HG03066 (cell line): ENCODE measurements around the gene ARHGAP12.
"Not testable (repeated sequence)": the region's sequence is repeated elsewhere in the genome, so short reads cannot be mapped to it uniquely, and the experiment has no call there.

ENCODE experiments used
- ATAC-seq: cut with Tn5 transposase; IDR thresholded peaks from one replicate; pipeline ENCODE4 v1.9.1; 2021; ENCODE audit warnings: low read depth; ENCODE audit not compliant: unreplicated experiment

ARHGAP12 gene, protein sequence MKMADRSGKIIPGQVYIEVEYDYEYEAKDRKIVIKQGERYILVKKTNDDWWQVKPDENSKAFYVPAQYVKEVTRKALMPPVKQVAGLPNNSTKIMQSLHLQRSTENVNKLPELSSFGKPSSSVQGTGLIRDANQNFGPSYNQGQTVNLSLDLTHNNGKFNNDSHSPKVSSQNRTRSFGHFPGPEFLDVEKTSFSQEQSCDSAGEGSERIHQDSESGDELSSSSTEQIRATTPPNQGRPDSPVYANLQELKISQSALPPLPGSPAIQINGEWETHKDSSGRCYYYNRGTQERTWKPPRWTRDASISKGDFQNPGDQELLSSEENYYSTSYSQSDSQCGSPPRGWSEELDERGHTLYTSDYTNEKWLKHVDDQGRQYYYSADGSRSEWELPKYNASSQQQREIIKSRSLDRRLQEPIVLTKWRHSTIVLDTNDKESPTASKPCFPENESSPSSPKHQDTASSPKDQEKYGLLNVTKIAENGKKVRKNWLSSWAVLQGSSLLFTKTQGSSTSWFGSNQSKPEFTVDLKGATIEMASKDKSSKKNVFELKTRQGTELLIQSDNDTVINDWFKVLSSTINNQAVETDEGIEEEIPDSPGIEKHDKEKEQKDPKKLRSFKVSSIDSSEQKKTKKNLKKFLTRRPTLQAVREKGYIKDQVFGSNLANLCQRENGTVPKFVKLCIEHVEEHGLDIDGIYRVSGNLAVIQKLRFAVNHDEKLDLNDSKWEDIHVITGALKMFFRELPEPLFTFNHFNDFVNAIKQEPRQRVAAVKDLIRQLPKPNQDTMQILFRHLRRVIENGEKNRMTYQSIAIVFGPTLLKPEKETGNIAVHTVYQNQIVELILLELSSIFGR

DNA sequence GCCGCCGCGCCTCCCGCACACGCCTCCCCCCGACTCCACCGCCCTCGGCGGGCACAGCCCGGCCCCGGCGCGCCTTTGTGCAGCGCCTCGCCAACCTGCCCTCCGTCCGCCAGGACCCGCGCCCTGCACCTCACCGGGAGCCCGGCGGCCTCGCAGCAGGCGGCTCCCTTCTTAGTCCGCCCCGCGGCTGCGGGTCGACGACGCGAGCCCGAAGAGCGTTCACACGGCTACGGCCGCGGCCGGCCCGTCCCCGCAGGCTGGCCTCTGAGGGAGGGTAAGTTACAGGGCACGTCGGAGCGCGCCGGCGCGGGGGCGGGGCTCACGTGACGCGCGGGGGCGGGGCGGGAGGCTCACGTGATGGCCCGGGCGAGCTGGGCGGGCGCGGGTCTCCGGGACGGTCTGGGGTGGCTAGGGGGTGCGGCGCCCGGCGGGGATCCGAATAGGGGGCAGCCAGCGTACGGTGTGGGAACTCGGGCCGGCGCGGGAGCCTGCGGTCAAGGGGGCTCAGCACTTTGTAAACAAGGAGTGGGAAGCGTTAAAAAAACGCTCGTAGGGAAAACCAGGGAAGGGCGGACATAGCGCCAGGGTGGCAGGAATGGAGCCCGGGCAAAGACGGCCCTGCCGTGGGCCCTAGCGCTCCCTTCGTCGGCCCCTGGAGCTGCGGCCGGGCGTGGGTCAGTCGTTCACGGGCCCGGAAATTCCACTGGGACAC lies at the start of gene ARHGAP12:
Gene ARHGAP12 (minus strand): TSS at position 283 of the 712 bp plus-strand sequence. CDS start 19,976 bp downstream, outside the sequence.
- ATAC-seq: peak; percentile 65

- no peak for ATAC-seq
These were observed 49.5 kb upstream of the ARHGAP12 start for GRCh38 chr10:31978156-31978483.

GRCh38 chr10:31977440-31978155 lies 49.0 kb upstream of the ARHGAP12 start:
- no peak for ATAC-seq

DNA sequence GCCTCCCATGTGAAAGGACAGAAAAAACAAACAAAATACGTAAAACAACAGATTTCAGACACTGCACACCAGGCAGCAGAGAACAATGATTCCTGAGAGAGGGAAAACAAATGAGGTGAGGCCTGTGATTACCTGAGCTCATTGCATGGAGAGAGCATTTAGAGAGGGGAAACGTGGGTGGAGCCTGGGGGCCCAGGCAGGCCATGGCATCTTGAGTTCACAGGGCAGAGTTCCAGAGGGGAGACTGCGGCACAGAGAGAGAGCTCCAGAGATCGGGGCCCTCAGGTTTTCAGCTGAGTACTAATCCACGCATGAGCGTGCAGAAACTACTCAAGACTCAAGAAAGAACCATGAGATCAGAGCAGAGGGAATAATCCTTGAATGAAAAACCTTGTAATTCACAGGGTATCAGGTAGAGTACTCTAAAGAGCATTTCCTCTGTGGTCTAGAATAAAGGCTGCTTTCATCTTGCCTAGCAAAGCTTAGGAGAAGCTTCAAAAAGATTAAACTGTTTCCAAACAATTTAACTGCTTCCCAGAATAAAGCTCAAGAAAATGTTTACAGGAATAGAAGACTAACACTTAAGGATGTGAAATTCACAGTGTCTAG lies 46.6 kb upstream of the ARHGAP12 start:
- no peak for ATAC-seq

GRCh38 chr10:31974434-31975124 lies 45.9 kb upstream of the ARHGAP12 start:
- no peak for ATAC-seq

DNA sequence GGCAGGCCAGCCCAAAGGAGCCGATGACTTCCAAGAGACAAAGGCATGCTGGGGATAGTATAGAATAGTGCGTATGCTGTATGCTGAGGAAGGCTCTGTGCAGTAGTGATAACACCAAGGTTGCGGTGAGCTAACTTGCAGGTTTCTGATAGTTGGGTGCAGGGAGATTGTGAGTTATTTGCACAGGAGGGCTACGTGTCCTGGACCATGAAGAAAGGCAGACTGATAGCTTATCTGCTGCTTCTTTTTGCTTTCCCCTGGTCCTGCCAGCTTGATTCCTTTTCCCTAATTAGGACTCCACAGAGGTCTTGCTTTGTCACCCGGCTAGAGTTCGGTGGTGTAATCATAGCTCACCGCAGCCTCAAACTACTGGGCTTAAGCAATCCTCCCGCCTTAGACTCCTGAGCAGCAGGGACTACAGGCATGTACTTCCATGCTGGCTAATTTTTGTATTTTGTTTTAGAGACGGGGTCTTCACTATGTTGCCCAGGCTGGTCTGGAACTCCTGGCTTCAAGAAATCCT lies 43.9 kb upstream of the ARHGAP12 start:
- ATAC-seq: no peak

GRCh38 chr10:31969847-31970246 lies 41.2 kb upstream of the ARHGAP12 start:
- not testable (repeated sequence) for ATAC-seq

- ATAC-seq: no peak
These were observed 35.0 kb upstream of the ARHGAP12 start for GRCh38 chr10:31963589-31963980.

- no peak for ATAC-seq
These were observed 34.4 kb upstream of the ARHGAP12 start for GRCh38 chr10:31962826-31963588.

DNA sequence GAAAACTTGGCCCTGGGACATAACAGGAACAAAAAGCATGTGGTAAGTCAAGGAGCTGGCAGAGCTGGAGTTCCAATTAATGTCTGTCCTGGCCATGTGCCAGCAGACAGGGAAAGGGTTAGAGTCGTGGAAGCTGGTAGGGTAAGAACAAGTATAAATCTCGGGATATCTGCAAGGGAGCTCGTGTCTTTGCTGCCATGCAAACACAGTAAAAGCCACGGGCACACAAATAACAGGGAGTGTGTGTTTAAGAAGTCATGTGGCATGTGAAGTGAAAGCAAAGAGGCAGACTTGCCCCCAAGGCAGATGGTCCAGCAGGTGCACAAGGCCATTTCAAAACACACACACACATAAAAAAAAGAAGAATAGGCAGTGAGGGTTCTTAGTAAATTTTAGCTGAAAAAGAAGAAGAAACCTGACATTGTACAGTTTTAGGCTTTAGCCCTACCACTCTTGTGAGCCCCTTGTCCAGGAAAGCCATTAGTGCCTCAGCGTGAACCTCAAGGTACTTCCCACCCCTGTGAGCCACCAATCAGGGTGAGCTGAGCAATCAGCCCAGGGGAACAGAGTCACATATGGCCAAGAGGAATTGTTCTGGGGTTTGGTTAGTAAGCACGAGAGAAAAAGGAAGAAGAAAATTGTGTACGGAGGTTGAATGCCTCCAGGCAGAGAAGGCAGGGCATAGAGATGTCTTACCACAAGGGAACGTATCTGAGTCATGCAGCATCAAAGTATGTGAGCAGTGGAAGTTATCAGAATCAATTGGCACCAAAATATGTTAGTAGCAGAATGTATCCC lies 32.8 kb upstream of the ARHGAP12 start:
- no peak for ATAC-seq

GRCh38 chr10:31959461-31960173 lies 31.0 kb upstream of the ARHGAP12 start:
- ATAC-seq: no peak

- ATAC-seq: no peak
These were observed 30.2 kb upstream of the ARHGAP12 start for GRCh38 chr10:31958856-31959255.

DNA sequence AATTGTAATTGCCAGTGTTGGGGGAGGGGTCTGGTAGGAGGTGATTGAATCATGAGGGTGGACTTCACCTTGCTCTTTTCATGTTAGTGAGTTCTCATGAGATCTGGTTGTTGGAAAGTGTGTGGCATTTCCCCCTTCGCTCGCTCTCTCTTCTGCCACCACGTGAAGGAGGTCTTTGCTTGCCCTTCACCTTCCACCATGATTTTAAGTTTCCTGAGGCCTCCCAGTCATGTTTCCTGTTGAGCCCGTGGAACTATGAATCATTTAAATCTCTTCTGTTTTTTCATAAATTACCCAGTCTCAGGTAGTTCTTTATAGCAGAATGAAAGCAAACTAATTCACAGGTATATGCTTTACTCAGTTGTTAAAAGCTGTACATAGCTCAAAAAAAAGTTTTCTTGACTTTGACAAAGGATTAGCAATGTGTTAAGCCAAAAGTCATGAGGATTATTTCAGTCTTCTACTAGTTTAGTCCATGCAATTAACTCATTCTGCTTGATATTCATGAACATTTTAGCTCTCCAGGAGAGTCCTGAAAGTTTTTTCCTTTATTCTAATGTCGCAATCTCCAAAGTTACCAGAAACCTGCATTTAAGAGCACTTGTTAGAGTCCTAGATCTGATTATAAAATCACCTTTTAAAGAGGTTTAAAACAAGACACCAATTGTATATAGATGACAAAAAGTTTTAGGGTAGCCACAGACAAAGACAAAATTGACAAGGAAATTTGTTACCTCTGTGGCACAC lies 27.7 kb upstream of the ARHGAP12 start:
- no peak for ATAC-seq

GRCh38 chr10:31954410-31955191 lies 26.0 kb upstream of the ARHGAP12 start:
- ATAC-seq: no peak

- no peak for ATAC-seq
These were observed 24.8 kb upstream of the ARHGAP12 start for GRCh38 chr10:31953480-31953879.

- no peak for ATAC-seq
These were observed 24.4 kb upstream of the ARHGAP12 start for GRCh38 chr10:31953080-31953479.
